ENCODE results near the gene ARID4A. TPM values are rescaled to one million over a fixed set of nuclear protein-coding genes. Genes with fewer than 3 reads are reported as not detected.
"Not testable (repeated sequence)": the region's sequence is repeated elsewhere in the genome, so short reads cannot be mapped to it uniquely, and the experiment has no call there.

Gene ARID4A
- total RNA-seq, 1 experiment from 2014 or later = 31.5 TPM

DNA sequence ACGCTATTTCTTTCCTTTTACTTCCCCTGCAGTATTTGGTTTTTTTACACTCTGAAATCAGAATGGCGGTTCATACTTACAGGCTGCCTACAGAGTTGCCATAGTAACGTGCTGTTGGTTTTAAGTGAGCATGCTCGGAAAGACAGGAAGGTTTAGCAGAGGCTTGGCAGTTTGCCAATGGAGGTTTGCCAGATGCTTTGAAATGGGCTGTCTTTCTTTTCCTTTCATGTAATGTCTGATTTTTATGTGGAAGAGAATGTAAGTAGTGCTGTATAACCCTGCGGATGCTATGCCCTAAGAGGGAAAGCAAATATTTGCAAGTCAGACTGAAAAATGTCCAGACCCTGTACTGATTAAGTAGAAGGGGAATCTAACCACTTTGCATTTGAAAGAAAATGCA lies 32.8 kb downstream of the ARID4A start:
- H3K4me1 Mint-ChIP-seq (ENCODE audit: low read depth, unreplicated experiment) = peaks cover 6% of the 10 kb centered on the region
- ChIA-PET POLR2A (no interaction called here), CTCF (no interaction called here)
- no TSS peak for BruUV-seq (replicated peaks)
- intact Hi-C loops (cut with micrococcal nuclease; ENCODE audit: unreplicated experiment) = no loop called here
- 0 out of 2 replicates have a peak, but pooled peaks cover 1% of the 10 kb centered on the region for H3K4me1 ChIP-seq
- no peak overlapping the region for H3K27ac Mint-ChIP-seq (ENCODE audit: unreplicated experiment)
- no peaks in the 10 kb centered on the region for H3K9me3 Mint-ChIP-seq (ENCODE audit: unreplicated experiment)
- no peaks in the 10 kb centered on the region for H3K9me3 ChIP-seq
- peaks cover 41% of the 10 kb centered on the region for H3K36me3 Mint-ChIP-seq (ENCODE audit: insufficient read depth, unreplicated experiment)
- peak; percentile 24 to 46 for DNase-seq
- H3K4me3 Mint-ChIP-seq (ENCODE audit: unreplicated experiment) = no peak overlapping the region
- H3K36me3 ChIP-seq (ENCODE audit: control insufficient read depth, insufficient read depth, low read length) = no peaks in the 10 kb centered on the region
- H3K4me3 ChIP-seq (ENCODE audit: low read depth, low read length) = no peak overlapping the region
- H3K27me3 Mint-ChIP-seq (ENCODE audit: insufficient read depth, unreplicated experiment) = no peaks in the 10 kb centered on the region
- no peaks in the 10 kb centered on the region for H3K27me3 ChIP-seq (replicated peaks; ENCODE audit: control insufficient read depth, insufficient read depth, low read length)
- TF ChIP-seq, protein P1, sequence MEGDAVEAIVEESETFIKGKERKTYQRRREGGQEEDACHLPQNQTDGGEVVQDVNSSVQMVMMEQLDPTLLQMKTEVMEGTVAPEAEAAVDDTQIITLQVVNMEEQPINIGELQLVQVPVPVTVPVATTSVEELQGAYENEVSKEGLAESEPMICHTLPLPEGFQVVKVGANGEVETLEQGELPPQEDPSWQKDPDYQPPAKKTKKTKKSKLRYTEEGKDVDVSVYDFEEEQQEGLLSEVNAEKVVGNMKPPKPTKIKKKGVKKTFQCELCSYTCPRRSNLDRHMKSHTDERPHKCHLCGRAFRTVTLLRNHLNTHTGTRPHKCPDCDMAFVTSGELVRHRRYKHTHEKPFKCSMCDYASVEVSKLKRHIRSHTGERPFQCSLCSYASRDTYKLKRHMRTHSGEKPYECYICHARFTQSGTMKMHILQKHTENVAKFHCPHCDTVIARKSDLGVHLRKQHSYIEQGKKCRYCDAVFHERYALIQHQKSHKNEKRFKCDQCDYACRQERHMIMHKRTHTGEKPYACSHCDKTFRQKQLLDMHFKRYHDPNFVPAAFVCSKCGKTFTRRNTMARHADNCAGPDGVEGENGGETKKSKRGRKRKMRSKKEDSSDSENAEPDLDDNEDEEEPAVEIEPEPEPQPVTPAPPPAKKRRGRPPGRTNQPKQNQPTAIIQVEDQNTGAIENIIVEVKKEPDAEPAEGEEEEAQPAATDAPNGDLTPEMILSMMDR (IDR thresholded peaks at IDR 0.05; ENCODE audit: insufficient read depth in 1 of 2, low read depth in 1 of 2, low read length in 1 of 2, severe bottlenecking in 1 of 2, unreplicated experiment in 1 of 2) = no peak

DNA sequence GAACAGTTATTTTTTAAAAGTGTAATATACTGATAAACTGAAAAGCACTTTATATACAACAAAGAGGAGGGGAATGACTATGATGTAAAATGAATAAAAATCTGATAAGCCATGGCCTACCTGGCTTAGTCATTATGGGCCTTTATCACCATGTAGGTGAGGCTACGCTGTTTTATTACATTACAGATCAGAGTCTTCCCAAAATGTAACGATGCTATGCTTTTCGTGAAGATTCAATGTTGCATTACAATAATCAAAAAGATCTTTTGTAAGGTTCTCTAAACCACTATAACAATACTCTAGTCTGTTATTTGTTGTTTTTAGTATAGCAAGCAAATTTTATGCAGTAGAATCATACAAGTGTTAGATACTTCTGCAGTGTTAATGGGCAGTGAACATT lies 34.2 kb downstream of the ARID4A start:
- ChIA-PET POLR2A (no interaction called here), CTCF (no interaction called here)
- H3K27ac Mint-ChIP-seq (ENCODE audit: unreplicated experiment) = no peak overlapping the region
- DNase-seq = no peak
- Histone ChIP-seq H3K4me3 (ENCODE audit: low read depth, low read length) (no peak overlapping the region), H3K9me3 (no peaks in the 10 kb centered on the region), H3K36me3 (ENCODE audit: control insufficient read depth, insufficient read depth, low read length) (no peaks in the 10 kb centered on the region), H3K4me1 (0 out of 2 replicates have a peak, but pooled peaks cover 4% of the 10 kb centered on the region), H3K27me3 (replicated peaks; ENCODE audit: control insufficient read depth, insufficient read depth, low read length) (no peaks in the 10 kb centered on the region)
- H3K4me3 Mint-ChIP-seq (ENCODE audit: unreplicated experiment) = no peak overlapping the region
- peaks cover 34% of the 10 kb centered on the region for H3K36me3 Mint-ChIP-seq (ENCODE audit: insufficient read depth, unreplicated experiment)
- intact Hi-C loops (cut with micrococcal nuclease; ENCODE audit: unreplicated experiment) = no loop called here
- no peaks in the 10 kb centered on the region for H3K27me3 Mint-ChIP-seq (ENCODE audit: insufficient read depth, unreplicated experiment)
- H3K9me3 Mint-ChIP-seq (ENCODE audit: unreplicated experiment) = no peaks in the 10 kb centered on the region
- H3K4me1 Mint-ChIP-seq (ENCODE audit: low read depth, unreplicated experiment) = peaks cover 6% of the 10 kb centered on the region
- TF ChIP-seq, protein P1 (IDR thresholded peaks at IDR 0.05; ENCODE audit: insufficient read depth in 1 of 2, low read depth in 1 of 2, low read length in 1 of 2, severe bottlenecking in 1 of 2, unreplicated experiment in 1 of 2) = no peak
- BruUV-seq (replicated peaks) = no TSS peak

DNA sequence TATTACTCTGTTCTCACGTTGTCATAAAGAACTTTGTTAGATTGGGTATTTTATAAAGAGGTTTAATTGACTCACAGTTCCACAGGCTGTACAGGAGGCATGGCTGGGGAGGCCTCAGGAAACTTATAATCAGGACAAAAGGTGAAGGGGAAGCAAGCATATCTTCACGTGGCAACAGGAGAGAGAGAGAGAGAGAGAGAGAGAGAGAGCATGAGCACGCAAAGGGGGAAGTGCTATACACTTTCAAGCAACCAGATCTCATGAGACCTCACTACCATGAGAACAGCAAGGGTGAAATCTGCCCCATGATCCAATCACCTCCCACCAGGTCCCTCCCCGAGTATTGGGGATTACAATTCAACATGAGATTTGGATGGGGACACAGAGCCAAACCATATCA lies 41.3 kb downstream of the ARID4A start:
- H3K36me3 Mint-ChIP-seq (ENCODE audit: insufficient read depth, unreplicated experiment) = peaks cover 37% of the 10 kb centered on the region
- H3K4me1 ChIP-seq; POLR2A ChIA-PET; H3K4me1 Mint-ChIP-seq (ENCODE audit: low read depth, unreplicated experiment); H3K4me3 Mint-ChIP-seq (ENCODE audit: unreplicated experiment); H3K27ac Mint-ChIP-seq (ENCODE audit: unreplicated experiment); H3K27me3 Mint-ChIP-seq (ENCODE audit: insufficient read depth, unreplicated experiment); H3K27me3 ChIP-seq (replicated peaks; ENCODE audit: control insufficient read depth, insufficient read depth, low read length); DNase-seq; H3K9me3 Mint-ChIP-seq (ENCODE audit: unreplicated experiment); CTCF ChIA-PET; H3K4me3 ChIP-seq (ENCODE audit: low read depth, low read length); H3K36me3 ChIP-seq (ENCODE audit: control insufficient read depth, insufficient read depth, low read length); BruUV-seq (replicated peaks); H3K9me3 ChIP-seq; intact Hi-C loops (cut with micrococcal nuclease; ENCODE audit: unreplicated experiment): not testable (repeated sequence)

All from Caco-2 (cell line).